Breast epithelium (tissue), 3 donors: ENCODE measurements around the gene ADAM12.

Experiments used
- POLR2A ChIP-seq: fragments of 450-650 bp; IDR thresholded peaks from one replicate; pipeline ENCODE4 v1.6.1; 2016; ENCODE audit warnings: antibody characterized with exemption, mild to moderate bottlenecking, moderate library complexity
- TF ChIP-seq, protein P1 (sequence below), 3 donors: fragments of 450-650 bp; IDR thresholded peaks; one replicate each; pipeline ENCODE4 v1.5.1; 2016 to 2017; ENCODE audit warnings: antibody characterized with exemption in 3 of 3, mild to moderate bottlenecking in 3 of 3, moderate library complexity in 3 of 3

DNA sequence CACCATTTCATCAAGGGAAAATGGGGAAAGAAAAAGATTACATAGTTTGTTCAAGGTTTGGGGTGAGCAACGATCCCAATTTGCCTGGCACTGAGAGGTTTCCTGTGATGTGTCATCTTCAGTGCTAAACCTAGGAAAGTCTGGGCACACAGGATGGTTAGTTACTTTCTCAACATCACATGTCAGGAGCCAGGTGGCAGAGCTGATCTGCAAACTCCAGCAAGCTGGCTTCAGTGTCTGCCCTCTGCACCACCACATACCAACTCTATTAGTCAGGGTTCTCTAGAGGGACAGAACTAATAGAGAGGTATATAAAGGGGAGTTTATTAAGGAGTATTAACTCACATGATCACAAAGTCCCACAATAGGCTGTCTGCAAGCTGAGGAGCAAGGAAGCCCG, 11.3 kb downstream of the ADAM12 start:
- TF ChIP-seq, protein P1, sequence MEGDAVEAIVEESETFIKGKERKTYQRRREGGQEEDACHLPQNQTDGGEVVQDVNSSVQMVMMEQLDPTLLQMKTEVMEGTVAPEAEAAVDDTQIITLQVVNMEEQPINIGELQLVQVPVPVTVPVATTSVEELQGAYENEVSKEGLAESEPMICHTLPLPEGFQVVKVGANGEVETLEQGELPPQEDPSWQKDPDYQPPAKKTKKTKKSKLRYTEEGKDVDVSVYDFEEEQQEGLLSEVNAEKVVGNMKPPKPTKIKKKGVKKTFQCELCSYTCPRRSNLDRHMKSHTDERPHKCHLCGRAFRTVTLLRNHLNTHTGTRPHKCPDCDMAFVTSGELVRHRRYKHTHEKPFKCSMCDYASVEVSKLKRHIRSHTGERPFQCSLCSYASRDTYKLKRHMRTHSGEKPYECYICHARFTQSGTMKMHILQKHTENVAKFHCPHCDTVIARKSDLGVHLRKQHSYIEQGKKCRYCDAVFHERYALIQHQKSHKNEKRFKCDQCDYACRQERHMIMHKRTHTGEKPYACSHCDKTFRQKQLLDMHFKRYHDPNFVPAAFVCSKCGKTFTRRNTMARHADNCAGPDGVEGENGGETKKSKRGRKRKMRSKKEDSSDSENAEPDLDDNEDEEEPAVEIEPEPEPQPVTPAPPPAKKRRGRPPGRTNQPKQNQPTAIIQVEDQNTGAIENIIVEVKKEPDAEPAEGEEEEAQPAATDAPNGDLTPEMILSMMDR (IDR thresholded peaks at IDR 0.05): no peak
- TF ChIP-seq POLR2A: no peak
